MG63 (cell line): ENCODE measurements around the gene TMEM123. TPM values are rescaled to one million over a fixed set of nuclear protein-coding genes. Genes with fewer than 3 reads are reported as not detected.
"Not testable (repeated sequence)": the region's sequence is repeated elsewhere in the genome, so short reads cannot be mapped to it uniquely, and the experiment has no call there.

ENCODE experiments used
- DNase-seq: peaks from one replicate; pipeline ENCODE4 v3.0.0-alpha.2; 2020
- H3K27me3 ChIP-seq: fragments of 250-450 bp; sonication (Bioruptor Pico); 2 replicates; pipeline ENCODE4 v1.5.1; 2020; ENCODE audit warnings: mild to moderate bottlenecking, moderate library complexity
- H3K36me3 ChIP-seq: fragments of 250-450 bp; sonication (Bioruptor Pico); 2 replicates; pipeline ENCODE4 v1.5.1; 2020; ENCODE audit warnings: mild to moderate bottlenecking, moderate library complexity
- H3K4me3 ChIP-seq: fragments of 250-450 bp; sonication (Bioruptor Pico); 2 replicates; pipeline ENCODE4 v1.5.1; 2020; ENCODE audit warnings: mild to moderate bottlenecking, moderate library complexity
- H3K9me3 ChIP-seq: fragments of 250-450 bp; sonication (Bioruptor Pico); 2 replicates; pipeline ENCODE4 v1.5.1; 2020; ENCODE audit warnings: mild to moderate bottlenecking, moderate library complexity
- total RNA-seq: library from RNA; depleted of rRNA; stranded (reverse); fragments of >200 nt; shearing (Covaris generic); gene quantifications from 2 replicates; pipeline ENCODE4 v1.2.3, GENCODE V29; 2014; ENCODE audit warnings: low replicate concordance

Gene TMEM123
- total RNA-seq, 1 experiment from 2014 or later = 70.8 TPM

DNA sequence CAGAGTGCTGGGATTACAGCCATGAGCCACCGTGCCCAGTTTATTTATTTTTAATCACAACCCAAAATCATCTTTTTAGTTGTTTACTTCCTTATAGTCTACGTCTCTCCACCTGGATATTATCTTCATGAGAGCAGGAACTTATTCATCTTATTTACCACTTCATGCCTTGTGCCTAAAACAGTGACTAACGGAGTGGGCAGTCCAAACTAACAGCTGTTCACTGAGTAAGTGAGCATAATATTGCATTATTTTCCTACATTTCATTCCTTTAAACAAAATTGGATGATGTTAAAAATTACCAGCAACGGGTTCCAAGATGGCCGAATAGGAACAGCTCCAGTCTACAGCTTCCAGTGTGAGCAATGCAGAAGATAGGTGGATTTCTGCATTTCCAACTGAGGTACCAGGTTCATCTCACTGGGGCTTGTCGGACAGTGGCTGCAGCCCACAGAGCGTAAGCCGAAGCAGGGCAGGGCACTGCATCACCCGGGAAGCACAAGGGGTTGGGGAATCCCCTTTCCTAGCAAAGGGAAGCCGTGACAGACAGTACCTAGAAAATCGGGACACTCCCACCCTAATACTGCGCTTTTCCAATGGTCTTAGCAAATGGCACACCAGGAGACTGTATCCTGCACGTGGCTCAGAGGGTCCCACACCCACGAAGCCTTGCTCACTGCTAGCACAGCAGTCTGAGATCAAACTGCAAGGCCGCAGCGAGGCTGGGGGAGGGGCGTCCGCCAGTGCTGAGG, 14.1 kb downstream of the TMEM123 start:
- H3K36me3 ChIP-seq = peaks cover 33% of the 10 kb centered on the region
- peaks cover 6% of the 10 kb centered on the region; the same call in 1 of the 2 replicates for H3K9me3 ChIP-seq
- DNase-seq = no peak
- H3K27me3 ChIP-seq = no peaks in the 10 kb centered on the region
- no peak overlapping the region for H3K4me3 ChIP-seq

DNA sequence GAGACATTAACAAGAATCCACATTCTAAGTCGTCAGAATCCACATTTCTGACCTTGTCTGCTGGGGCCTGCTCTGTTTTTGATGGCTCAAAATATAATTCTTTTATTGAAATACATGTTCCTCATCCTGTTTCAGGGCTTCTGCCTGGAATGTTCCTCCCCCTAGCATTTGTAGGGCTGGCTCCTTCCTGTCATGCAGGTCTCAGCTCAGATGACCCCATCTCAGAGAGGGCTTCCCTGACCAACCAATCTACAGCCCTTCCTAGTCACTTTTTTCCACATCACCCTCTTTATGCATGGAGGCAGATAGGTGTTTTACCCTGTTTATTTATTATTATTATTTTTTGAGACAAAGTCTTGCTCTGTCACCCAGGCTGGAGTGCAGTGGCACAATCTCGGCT, 14.8 kb downstream of the TMEM123 start:
- Histone ChIP-seq H3K27me3 (no peaks in the 10 kb centered on the region), H3K4me3 (no peak overlapping the region), H3K9me3 (peaks cover 6% of the 10 kb centered on the region; the same call in 1 of the 2 replicates), H3K36me3 (peaks cover 32% of the 10 kb centered on the region)
- DNase-seq = no peak

DNA sequence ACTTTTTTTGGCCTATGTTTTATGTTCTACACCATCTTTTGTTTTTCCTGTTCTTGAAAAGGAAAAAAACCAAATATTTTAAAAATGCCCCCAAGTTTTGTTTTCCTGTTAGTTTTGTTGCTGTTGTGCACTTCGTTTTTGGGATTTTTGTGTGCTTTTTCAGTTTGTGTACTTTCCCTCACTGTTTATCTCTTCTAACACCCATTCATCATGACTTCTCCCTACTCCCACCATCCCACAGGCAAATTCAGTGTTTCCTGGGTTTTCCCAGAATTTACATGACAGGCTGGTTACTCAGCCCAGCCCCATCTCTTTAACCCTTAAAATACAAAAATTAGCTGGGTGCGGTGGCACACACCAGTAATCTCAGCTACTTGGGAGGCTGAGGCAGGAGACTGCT, 15.6 kb downstream of the TMEM123 start:
- Histone ChIP-seq H3K36me3 (peaks cover 39% of the 10 kb centered on the region), H3K27me3 (no peaks in the 10 kb centered on the region), H3K9me3 (peaks cover 6% of the 10 kb centered on the region; the same call in 1 of the 2 replicates), H3K4me3 (no peak overlapping the region)
- DNase-seq = no peak

DNA sequence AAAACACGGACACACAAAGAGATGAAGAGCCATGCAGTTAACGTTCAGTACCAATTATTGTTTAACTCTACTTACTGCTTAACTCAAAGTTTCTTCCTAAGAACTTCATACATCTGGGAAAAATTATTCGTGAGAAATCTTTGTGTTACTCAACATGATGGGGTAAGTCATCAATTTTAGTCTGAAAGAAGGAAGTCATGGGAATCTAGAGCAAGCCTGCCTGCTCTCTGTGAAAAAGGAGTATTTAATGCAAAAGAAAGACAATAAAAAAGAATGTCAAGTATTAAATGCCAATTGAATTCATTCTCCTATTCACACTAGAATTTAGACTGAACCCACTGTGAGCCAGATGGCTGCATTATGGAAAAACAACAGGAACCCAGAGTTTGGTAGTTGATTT, 16.0 kb downstream of the TMEM123 start:
- Histone ChIP-seq H3K9me3 (peaks cover 6% of the 10 kb centered on the region; the same call in 1 of the 2 replicates), H3K27me3 (no peaks in the 10 kb centered on the region), H3K4me3 (no peak overlapping the region), H3K36me3 (peaks cover 43% of the 10 kb centered on the region)
- no peak for DNase-seq

DNA sequence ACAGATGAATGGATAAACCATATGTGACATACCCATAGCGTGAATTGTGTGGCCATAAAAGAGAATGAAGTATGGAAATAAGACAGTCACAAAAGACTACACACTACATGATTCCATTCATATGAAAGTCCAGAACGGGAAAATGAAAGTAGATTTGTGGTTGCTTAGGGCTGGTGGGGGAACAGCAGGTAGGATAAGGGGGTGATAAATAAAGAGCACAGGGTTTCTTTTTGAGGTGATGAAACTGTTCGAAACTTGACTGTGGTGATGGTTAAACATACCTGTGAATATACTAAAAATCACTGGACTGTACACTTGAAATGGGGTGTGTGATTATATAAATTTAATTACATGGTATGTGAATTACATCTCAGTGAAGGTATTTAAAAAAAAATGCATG, 16.9 kb downstream of the TMEM123 start:
- DNase-seq = no peak
- H3K9me3 ChIP-seq = peaks cover 6% of the 10 kb centered on the region; the same call in 1 of the 2 replicates
- no peak overlapping the region for H3K4me3 ChIP-seq
- no peaks in the 10 kb centered on the region for H3K27me3 ChIP-seq
- peaks cover 45% of the 10 kb centered on the region for H3K36me3 ChIP-seq

DNA sequence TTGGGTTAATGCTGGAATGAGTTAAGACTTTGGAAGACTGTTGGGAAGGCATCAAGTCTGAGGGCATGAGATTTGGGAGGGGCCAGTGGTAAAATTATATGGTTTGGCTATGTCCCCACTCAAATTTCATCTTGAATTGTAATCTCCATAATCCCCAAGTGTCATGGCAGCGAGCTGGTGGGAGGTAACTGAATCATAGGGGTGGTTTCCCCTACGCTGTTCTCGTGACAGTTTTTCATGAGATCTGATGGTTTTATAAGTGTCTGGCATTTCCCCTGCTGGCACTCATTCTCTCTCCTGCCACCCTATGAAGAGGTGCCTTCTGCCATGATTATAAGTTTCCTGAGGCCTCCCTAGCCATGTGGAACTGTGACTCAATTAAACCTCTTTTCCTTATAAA, 19.0 kb downstream of the TMEM123 start:
- H3K4me3 ChIP-seq, H3K27me3 ChIP-seq, DNase-seq, H3K9me3 ChIP-seq: not testable (repeated sequence)
- H3K36me3 ChIP-seq = peaks cover 38% of the 10 kb centered on the region

DNA sequence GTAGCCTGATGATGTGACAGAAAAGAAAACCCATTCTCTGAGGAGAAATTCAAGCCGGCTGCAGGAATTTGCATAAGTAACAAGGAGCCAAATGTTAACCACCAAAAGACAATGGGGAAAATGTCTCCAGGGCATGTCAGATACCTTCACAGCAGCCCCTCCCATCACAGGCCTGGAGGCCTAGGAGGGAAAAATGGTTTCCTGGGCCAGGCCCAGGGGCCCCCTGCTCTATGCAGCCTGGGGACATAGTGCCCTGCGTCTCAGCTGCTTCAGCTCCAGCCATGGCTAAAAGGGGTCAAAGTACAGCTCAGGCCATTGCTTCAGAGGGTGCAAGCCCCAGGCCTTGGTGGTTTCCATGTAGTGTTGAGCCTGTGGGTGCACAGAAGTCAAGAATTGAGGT, 20.0 kb downstream of the TMEM123 start:
- not testable (repeated sequence) for DNase-seq, H3K4me3 ChIP-seq, H3K27me3 ChIP-seq, H3K9me3 ChIP-seq
- peaks cover 33% of the 10 kb centered on the region for H3K36me3 ChIP-seq

- Histone ChIP-seq H3K9me3 (peaks cover 6% of the 10 kb centered on the region; the same call in 1 of the 2 replicates), H3K36me3 (peaks cover 31% of the 10 kb centered on the region), H3K4me3 (no peak overlapping the region), H3K27me3 (no peaks in the 10 kb centered on the region)
- no peak for DNase-seq
Measured at GRCh38 chr11:102431404-102431803, 21.2 kb downstream of the TMEM123 start.

- Histone ChIP-seq H3K27me3 (no peaks in the 10 kb centered on the region), H3K9me3 (peaks cover 6% of the 10 kb centered on the region; the same call in 1 of the 2 replicates), H3K36me3 (peaks cover 24% of the 10 kb centered on the region), H3K4me3 (no peak overlapping the region)
- no peak for DNase-seq
Measured at GRCh38 chr11:102430158-102430836, 22.3 kb downstream of the TMEM123 start.

GRCh38 chr11:102429691-102430090, 22.9 kb downstream of the TMEM123 start:
- DNase-seq = no peak
- peaks cover 24% of the 10 kb centered on the region for H3K36me3 ChIP-seq
- H3K27me3 ChIP-seq = no peaks in the 10 kb centered on the region
- H3K9me3 ChIP-seq = peaks cover 6% of the 10 kb centered on the region; the same call in 1 of the 2 replicates
- no peak overlapping the region for H3K4me3 ChIP-seq

DNA sequence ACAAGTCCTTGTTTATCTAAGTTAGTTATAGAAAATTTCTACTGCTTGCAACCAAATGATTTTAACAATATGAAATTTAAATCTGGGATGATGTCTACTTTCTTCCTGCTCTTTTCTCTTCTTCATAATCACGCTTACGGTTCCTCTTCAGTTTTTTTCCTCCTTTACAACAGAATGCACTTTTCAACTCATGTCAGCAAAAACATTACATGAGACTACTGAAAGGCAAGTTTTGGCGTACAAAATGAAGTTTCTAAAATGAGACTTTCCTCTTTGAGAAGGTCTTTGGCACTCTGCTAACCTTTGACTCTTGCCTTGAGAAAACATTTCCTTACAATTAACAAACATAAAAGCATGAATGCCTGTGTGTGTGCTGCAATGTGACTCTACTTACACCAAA, 23.3 kb downstream of the TMEM123 start:
- no peaks in the 10 kb centered on the region for H3K27me3 ChIP-seq
- DNase-seq = no peak

DNA sequence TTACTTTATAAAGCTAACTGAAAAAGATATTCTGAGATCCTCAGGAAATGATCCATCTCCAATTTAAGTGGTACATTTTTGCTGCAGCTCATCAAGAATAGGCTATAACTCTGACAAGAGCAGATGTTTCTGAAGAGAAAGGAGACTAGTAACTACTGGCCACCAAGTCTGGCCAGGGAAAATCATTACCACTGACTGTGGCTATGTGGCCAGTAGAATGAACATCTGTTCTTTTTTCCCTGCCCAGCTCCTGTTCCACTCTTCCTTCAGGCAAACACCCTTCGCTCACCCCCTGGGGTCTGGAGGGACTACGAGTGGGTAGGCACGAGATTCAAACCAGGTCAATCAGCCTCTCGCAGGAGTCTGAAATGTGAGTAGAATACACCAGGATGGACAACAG, 23.9 kb downstream of the TMEM123 start:
- H3K27me3 ChIP-seq = no peaks in the 10 kb centered on the region
- H3K9me3 ChIP-seq = no peaks in the 10 kb centered on the region
- H3K4me3 ChIP-seq = no peak overlapping the region
- no peak for DNase-seq
- H3K36me3 ChIP-seq = peaks cover 16% of the 10 kb centered on the region

More for the DNA sequence above, 23.3 kb downstream of the TMEM123 start:
- peaks cover 3% of the 10 kb centered on the region; the same call in 1 of the 2 replicates for H3K9me3 ChIP-seq
- no peak overlapping the region for H3K4me3 ChIP-seq
- H3K36me3 ChIP-seq = peaks cover 21% of the 10 kb centered on the region

GRCh38 chr11:102427068-102427467, 25.5 kb downstream of the TMEM123 start:
- no peak overlapping the region for H3K4me3 ChIP-seq
- DNase-seq = no peak

GRCh38 chr11:102426570-102426969, 26.0 kb downstream of the TMEM123 start:
- Histone ChIP-seq H3K27me3 (no peaks in the 10 kb centered on the region), H3K4me3 (no peak overlapping the region), H3K9me3 (no peaks in the 10 kb centered on the region), H3K36me3 (peaks cover 2% of the 10 kb centered on the region)
- no peak for DNase-seq

More at GRCh38 chr11:102427068-102427467, 25.5 kb downstream of the TMEM123 start:
- Histone ChIP-seq H3K9me3 (no peaks in the 10 kb centered on the region), H3K36me3 (peaks cover 7% of the 10 kb centered on the region), H3K27me3 (no peaks in the 10 kb centered on the region)

- DNase-seq = no peak
- Histone ChIP-seq H3K27me3 (no peaks in the 10 kb centered on the region), H3K9me3 (no peaks in the 10 kb centered on the region), H3K4me3 (no peak overlapping the region), H3K36me3 (no peaks in the 10 kb centered on the region; the same call in 1 of the 2 replicates)
Measured at GRCh38 chr11:102426000-102426399, 26.6 kb downstream of the TMEM123 start.

- no peak for DNase-seq
- H3K4me3 ChIP-seq = no peak overlapping the region
- H3K9me3 ChIP-seq = no peaks in the 10 kb centered on the region
- H3K27me3 ChIP-seq = no peaks in the 10 kb centered on the region
- H3K36me3 ChIP-seq = peaks cover 3% of the 10 kb centered on the region; the same call in 1 of the 2 replicates
Measured at GRCh38 chr11:102423936-102424335, 28.6 kb downstream of the TMEM123 start.
